NCI-H2029 (cell line): Measurements from ENCODE around the gene HSPB2.
"Not testable (repeated sequence)": the region's sequence is repeated elsewhere in the genome, so short reads cannot be mapped to it uniquely, and the experiment has no call there.

Experiments
- DNase-seq: peaks from one replicate; lab custom pipeline; 2025; lab: John Stamatoyannopoulos, UW

Gene HSPB2

GRCh38 chr11:111912535-111912934 lies at the start of gene HSPB2:
TSS of gene HSPB2 (plus strand) at chr11:111912734. CDS start at chr11:111912830, 96 bp downstream.
- DNase-seq = no peak

- no peak for DNase-seq
Observed at GRCh38 chr11:111870113-111870512, 42.4 kb upstream of the HSPB2 start.

GRCh38 chr11:111870522-111870885 lies 42.0 kb upstream of the HSPB2 start:
- no peak for DNase-seq

- peak; percentile 45 for DNase-seq
Observed at GRCh38 chr11:111870886-111871692, 41.4 kb upstream of the HSPB2 start, which contains the start of gene ALG9. TSS of gene ALG9 (minus strand) at chr11:111871581. CDS start at chr11:111871482, 99 bp downstream.

GRCh38 chr11:111871693-111872161 lies 40.8 kb upstream of the HSPB2 start:
- DNase-seq = no peak

- no peak for DNase-seq
Observed at GRCh38 chr11:111878385-111878848, 34.1 kb upstream of the HSPB2 start.

- peak; percentile 98 for DNase-seq
Observed at GRCh38 chr11:111878849-111879636, 33.5 kb upstream of the HSPB2 start, which contains the start of the genes CFAP68 and FDXACB1. TSS of gene CFAP68 (plus strand) at chr11:111879541. CDS start at chr11:111879561, 20 bp downstream. TSS of gene FDXACB1 (minus strand) at chr11:111879165. CDS start at chr11:111879132, 33 bp downstream.

GRCh38 chr11:111879637-111879960 lies 32.9 kb upstream of the HSPB2 start:
- DNase-seq = no peak

- no peak for DNase-seq
Observed at GRCh38 chr11:111882202-111882601, 30.3 kb upstream of the HSPB2 start.

GRCh38 chr11:111885053-111885452 lies 27.5 kb upstream of the HSPB2 start:
- not testable (repeated sequence) for DNase-seq

GRCh38 chr11:111886032-111886431 lies 26.5 kb upstream of the HSPB2 start:
- no peak for DNase-seq

- no peak for DNase-seq
Observed at GRCh38 chr11:111886844-111887243, 25.7 kb upstream of the HSPB2 start.

GRCh38 chr11:111905411-111905810 lies 7.1 kb upstream of the HSPB2 start:
- DNase-seq = no peak

- no peak for DNase-seq
Observed at GRCh38 chr11:111906680-111907079, 5.9 kb upstream of the HSPB2 start.

GRCh38 chr11:111908639-111909305 lies 3.8 kb upstream of the HSPB2 start:
- no peak for DNase-seq

GRCh38 chr11:111909378-111909777 lies 3.2 kb upstream of the HSPB2 start:
- DNase-seq = no peak

GRCh38 chr11:111910676-111911562 lies 1.6 kb upstream of the HSPB2 start:
- DNase-seq = peak; percentile 61

- no peak for DNase-seq
Observed at GRCh38 chr11:111911563-111912401, 752 bp upstream of the HSPB2 start, which contains the start of gene CRYAB. TSS of gene CRYAB (minus strand) at chr11:111911770. CDS start at chr11:111911724, 46 bp downstream.

GRCh38 chr11:111913031-111913861 lies 712 bp downstream of the HSPB2 start:
- no peak for DNase-seq
